CD4-positive, alpha-beta memory T cell (primary cell): Measurements from ENCODE around the gene FAM114A1. TPM values are rescaled to one million over a fixed set of nuclear protein-coding genes. Genes with fewer than 3 reads are reported as not detected.

Source experiments
- CTCF ChIA-PET: fragments of 350-600 bp; sonication (Branson Sonifier 250); formaldehyde crosslinking; loops from one replicate; lab custom pipeline; 2021; ENCODE audit warnings: inconsistent platforms; ENCODE audit not compliant: partially characterized antibody; lab: Charles Lee
- POLR2A ChIA-PET: fragments of 350-600 bp; sonication (Branson Sonifier 250); formaldehyde crosslinking; loops from one replicate; lab custom pipeline; 2021; ENCODE audit not compliant: partially characterized antibody; lab: Charles Lee
- DNase-seq, 5 donors: peaks; one replicate each; pipeline versions ENCODE4 v3.0.0 to v3.0.0-alpha.2; 2020 to 2022; ENCODE audit warnings: mixed read lengths in 1 of 5
- H3K27ac ChIP-seq: one replicate; pipeline ENCODE4 v1.7.0; 2013; ENCODE audit warnings: low read depth, low read length
- H3K27me3 ChIP-seq: 2 replicates; pipeline ENCODE4 v1.7.0; 2013; ENCODE audit warnings: mild to moderate bottlenecking, low read length, moderate library complexity; ENCODE audit not compliant: insufficient read depth
- H3K36me3 ChIP-seq: 2 replicates; pipeline ENCODE4 v1.7.0; 2013; ENCODE audit warnings: mild to moderate bottlenecking, low read length, moderate library complexity; ENCODE audit not compliant: insufficient read depth
- H3K4me1 ChIP-seq: 2 replicates; pipeline ENCODE4 v1.7.0; 2013; ENCODE audit warnings: mild to moderate bottlenecking, low read length, moderate library complexity; ENCODE audit not compliant: insufficient read depth
- H3K4me3 ChIP-seq, 2 donors: one replicate each; pipeline ENCODE4 v1.7.0; 2013; ENCODE audit warnings: low read length in 2 of 2, mild to moderate bottlenecking in 1 of 2
- H3K9me3 ChIP-seq, 2 donors: one replicate each; pipeline ENCODE4 v1.7.0; 2013; ENCODE audit warnings: low read length in 2 of 2, control low read depth in 1 of 2; ENCODE audit not compliant: control insufficient read depth in 1 of 2
- H3K27ac Mint-ChIP-seq, 7 donors: one replicate each; pipeline ENCODE4 v1.8.0; 2020 to 2021; ENCODE audit warnings: mixed read lengths in 7 of 7, mild to moderate bottlenecking in 6 of 7, inconsistent platforms in 3 of 7, moderate library complexity in 3 of 7
- H3K27me3 Mint-ChIP-seq, 2 donors: one replicate each; pipeline ENCODE4 v1.8.0; 2020 to 2021; ENCODE audit warnings: mixed read lengths in 2 of 2
- H3K36me3 Mint-ChIP-seq, 2 donors: one replicate each; pipeline ENCODE4 v1.8.0; 2020 to 2021; ENCODE audit warnings: mixed read lengths in 2 of 2, inconsistent platforms in 1 of 2, mild to moderate bottlenecking in 1 of 2
- H3K4me1 Mint-ChIP-seq, 4 donors: one replicate each; pipeline ENCODE4 v1.8.0; 2020 to 2021; ENCODE audit warnings: mixed read lengths in 4 of 4, mild to moderate bottlenecking in 1 of 4
- H3K4me3 Mint-ChIP-seq, 8 donors: one replicate each; pipeline ENCODE4 v1.8.0; 2020 to 2021; ENCODE audit warnings: mixed read lengths in 8 of 8, mild to moderate bottlenecking in 7 of 8, moderate library complexity in 6 of 8, inconsistent platforms in 3 of 8
- H3K9me3 Mint-ChIP-seq, 8 donors: one replicate each; pipeline ENCODE4 v1.8.0; 2020 to 2021; ENCODE audit warnings: mixed read lengths in 8 of 8, mild to moderate bottlenecking in 5 of 8, inconsistent platforms in 3 of 8, moderate library complexity in 1 of 8
- intact Hi-C: fragments of 100-400 bp; cut with micrococcal nuclease; formaldehyde crosslinking; loops from one replicate; pipeline ENCODE4 v1.15.1; 2023
- polyA plus RNA-seq, 2 donors: library from polyadenylated mRNA; unstranded; fragments of 300-500 nt; fragmentation: Illumina TruSeq; gene quantifications; one replicate each; pipeline ENCODE4 v1.2.3, GENCODE V29; 2021
- total RNA-seq, 2 experiments: library from RNA; stranded (reverse); gene quantifications; one replicate each; pipeline ENCODE4 v1.2.3, GENCODE V29; 2021

FAM114A1 gene
- total and polyA plus RNA-seq, 4 experiments from 2014 or later: 0.09 to 0.64 (median 0.44) TPM; not detected in 1

- no peaks in the 10 kb centered on the region for H3K4me1 ChIP-seq
- Mint-ChIP-seq H3K9me3 (peaks cover 0 to 6% (median 3%) of the 10 kb centered on the region in 8 donors), H3K36me3 (peaks cover 50 to 66% of the 10 kb centered on the region in 2 donors), H3K27ac (peak overlapping the region in 6 of 7 donors; percentile 29 to 94 (median 44)), H3K4me3 (peak overlapping the region in 1 of 8 donors; percentile 62), H3K27me3 (no peaks in the 10 kb centered on the region), H3K4me1 (peaks cover 0 to 5% (median 4%) of the 10 kb centered on the region in 4 donors)
- H3K27me3 ChIP-seq: no peaks in the 10 kb centered on the region
- peaks cover 17% of the 10 kb centered on the region for H3K36me3 ChIP-seq
- no peaks in the 10 kb centered on the region for H3K9me3 ChIP-seq
- ChIA-PET POLR2A (no interaction called here), CTCF (interaction anchor here (0.5 to 1.5 kb wide), 3 partner anchors 20 to 216 kb away, joined by 3 read pairs; no protein-coding TSS in a partner anchor)
- intact Hi-C loops: no loop called here
- no peak overlapping the region for H3K4me3 ChIP-seq
- H3K27ac ChIP-seq: no peak overlapping the region
- no peak for DNase-seq
Measured at GRCh38 chr4:38965866-38966265, 98.3 kb downstream of the FAM114A1 start.

DNA sequence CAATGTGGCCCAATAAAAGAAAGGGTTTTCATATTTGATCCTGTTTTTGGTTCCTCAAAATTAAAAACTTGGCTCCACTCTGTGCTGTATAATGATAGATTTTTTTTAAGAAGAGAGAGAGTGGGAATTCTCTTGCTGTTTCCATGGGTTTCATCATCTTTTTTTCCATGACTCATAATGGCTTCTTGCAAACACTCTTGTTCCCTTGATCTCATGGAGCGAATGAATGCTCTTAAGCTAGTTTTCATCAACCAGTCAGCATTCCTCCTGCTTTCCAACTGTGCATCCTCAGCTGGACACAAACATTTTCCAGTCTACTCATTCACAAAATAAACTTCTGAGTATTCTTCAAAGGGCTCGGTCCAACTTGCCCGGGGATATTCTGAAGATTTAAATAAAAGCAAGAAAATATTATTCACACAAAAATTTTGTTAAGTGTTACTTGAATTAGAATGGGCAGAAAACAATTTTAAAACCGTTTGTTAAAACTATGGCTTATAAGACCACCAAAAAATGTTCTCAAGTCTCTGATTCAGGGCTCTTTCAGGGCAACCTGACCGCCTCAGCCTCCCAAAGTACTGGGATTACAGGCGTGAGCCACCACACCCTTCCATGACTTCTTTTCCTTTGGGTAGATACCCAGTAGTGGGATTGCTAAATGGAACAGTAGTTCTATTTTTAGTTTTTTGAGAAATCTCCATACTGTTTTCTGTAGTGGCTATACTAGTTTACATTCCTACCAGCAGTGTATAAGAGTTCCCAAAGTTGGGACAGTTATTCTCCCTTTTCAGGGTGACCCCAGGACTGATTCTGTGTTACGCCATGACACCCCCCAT is 99.9 kb downstream of the FAM114A1 start:
- Mint-ChIP-seq H3K4me3 (no peak overlapping the region), H3K9me3 (no peaks in the 10 kb centered on the region), H3K4me1 (peaks cover 0 to 5% (median 4%) of the 10 kb centered on the region in 4 donors), H3K36me3 (peaks cover 55 to 74% of the 10 kb centered on the region in 2 donors), H3K27ac (peak overlapping the region in 6 of 7 donors; percentile 18 to 85 (median 54)), H3K27me3 (no peaks in the 10 kb centered on the region)
- Histone ChIP-seq H3K27ac (no peak overlapping the region), H3K4me3 (no peak overlapping the region), H3K9me3 (no peaks in the 10 kb centered on the region), H3K4me1 (no peaks in the 10 kb centered on the region), H3K36me3 (peaks cover 17% of the 10 kb centered on the region), H3K27me3 (no peaks in the 10 kb centered on the region)
- intact Hi-C loops: no loop called here
- ChIA-PET POLR2A (no interaction called here), CTCF (no interaction called here)
- DNase-seq: no peak

DNA sequence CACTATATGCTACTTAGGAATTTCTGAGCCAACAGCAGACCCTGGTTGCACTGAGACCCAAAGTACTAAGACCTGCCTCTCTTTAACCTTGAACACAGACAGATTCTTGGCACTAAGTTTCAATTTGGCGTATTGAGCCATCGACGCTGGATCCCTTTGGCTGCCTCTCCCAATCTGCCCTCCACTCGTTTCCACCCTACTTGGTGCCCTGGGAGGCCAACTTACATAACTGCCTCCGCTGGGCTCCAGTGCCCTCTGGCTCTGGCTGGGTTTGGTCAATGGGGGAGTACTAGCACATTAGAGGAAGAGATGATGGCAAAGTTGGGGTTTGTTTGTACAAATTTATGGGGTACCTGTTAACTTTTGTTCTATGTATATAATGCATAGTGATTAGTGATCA is 101.1 kb downstream of the FAM114A1 start:
- Mint-ChIP-seq H3K27ac (peak overlapping the region in 1 of 7 donors; percentile 59), H3K36me3 (peaks cover 55 to 69% of the 10 kb centered on the region in 2 donors)
- CTCF ChIA-PET: no interaction called here

GRCh38 chr4:38976308-38976707 is 108.7 kb downstream of the FAM114A1 start:
- Mint-ChIP-seq H3K4me3 (no peak overlapping the region), H3K27ac (peak overlapping the region in 1 of 7 donors; percentile 56), H3K36me3 (peaks cover 24 to 25% of the 10 kb centered on the region in 2 donors), H3K9me3 (no peaks in the 10 kb centered on the region), H3K4me1 (peaks cover 2 to 11% (median 5%) of the 10 kb centered on the region in 4 donors), H3K27me3 (no peaks in the 10 kb centered on the region)
- CTCF ChIA-PET: interaction anchor here (1.4 to 1.6 kb wide), 2 partner anchors 9 kb away, joined by 4 read pairs; no protein-coding TSS in a partner anchor
- POLR2A ChIA-PET: no interaction called here
- no peak overlapping the region for H3K27ac ChIP-seq
- H3K4me1 ChIP-seq: no peaks in the 10 kb centered on the region
- intact Hi-C loops: no loop called here
- H3K4me3 ChIP-seq: no peak overlapping the region
- H3K36me3 ChIP-seq: no peaks in the 10 kb centered on the region
- no peak for DNase-seq
- H3K9me3 ChIP-seq: no peaks in the 10 kb centered on the region
- no peaks in the 10 kb centered on the region for H3K27me3 ChIP-seq

More for the DNA sequence above, 101.1 kb downstream of the FAM114A1 start:
- Mint-ChIP-seq H3K4me3 (no peak overlapping the region), H3K9me3 (no peaks in the 10 kb centered on the region), H3K27me3 (no peaks in the 10 kb centered on the region), H3K4me1 (peaks cover 0 to 5% (median 4%) of the 10 kb centered on the region in 4 donors)
- Histone ChIP-seq H3K9me3 (no peaks in the 10 kb centered on the region), H3K36me3 (peaks cover 17% of the 10 kb centered on the region), H3K4me3 (no peak overlapping the region), H3K4me1 (no peaks in the 10 kb centered on the region), H3K27me3 (no peaks in the 10 kb centered on the region), H3K27ac (no peak overlapping the region)
- POLR2A ChIA-PET: no interaction called here
- no peak for DNase-seq
- intact Hi-C loops: no loop called here

DNA sequence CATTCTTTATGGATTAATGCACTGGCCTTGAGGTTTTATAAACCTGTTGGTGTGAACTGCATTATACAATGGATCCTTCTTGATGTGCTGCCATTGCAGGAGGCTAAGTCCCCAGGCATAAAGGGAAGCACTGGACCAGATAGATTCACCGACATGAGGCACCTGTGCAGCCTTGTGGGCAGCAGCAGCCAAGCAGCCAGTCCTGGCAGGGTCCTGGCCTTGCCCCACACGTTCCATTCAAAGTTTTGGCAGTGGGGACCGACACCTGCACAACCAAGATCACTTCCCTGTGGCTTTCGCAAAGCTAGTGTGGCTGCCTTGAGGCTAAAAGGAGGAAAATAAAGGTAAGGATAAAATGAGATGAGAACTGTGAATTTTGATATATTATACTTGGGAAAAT is 111.5 kb downstream of the FAM114A1 start:
- Histone ChIP-seq H3K36me3 (peaks cover 6% of the 10 kb centered on the region), H3K4me1 (no peaks in the 10 kb centered on the region), H3K4me3 (no peak overlapping the region), H3K27me3 (no peaks in the 10 kb centered on the region), H3K27ac (no peak overlapping the region), H3K9me3 (no peaks in the 10 kb centered on the region)
- CTCF ChIA-PET: interaction anchor here (1.0 kb wide), 1 partner anchor 67 kb away, joined by 3 read pairs; no protein-coding TSS in a partner anchor
- H3K36me3 Mint-ChIP-seq: peaks cover 36 to 45% of the 10 kb centered on the region in 2 donors
- H3K27ac Mint-ChIP-seq: peak overlapping the region in 1 of 7 donors; percentile 19
- H3K4me1 Mint-ChIP-seq: peaks cover 9 to 19% (median 15%) of the 10 kb centered on the region in 4 donors
- H3K27me3 Mint-ChIP-seq: no peaks in the 10 kb centered on the region
- no peaks in the 10 kb centered on the region for H3K9me3 Mint-ChIP-seq
- intact Hi-C loops: no loop called here
- DNase-seq: no peak
- H3K4me3 Mint-ChIP-seq: no peak overlapping the region
- POLR2A ChIA-PET: no interaction called here

GRCh38 chr4:38979511-38980230 is 112.1 kb downstream of the FAM114A1 start:
- CTCF ChIA-PET: interaction anchor here (1.0 kb wide), 1 partner anchor 66 kb away, joined by 3 read pairs; no protein-coding TSS in a partner anchor
- no peak overlapping the region for H3K4me3 ChIP-seq
- Mint-ChIP-seq H3K36me3 (peaks cover 40 to 49% of the 10 kb centered on the region in 2 donors), H3K4me3 (no peak overlapping the region), H3K9me3 (no peaks in the 10 kb centered on the region), H3K27ac (peak overlapping the region in 1 of 7 donors; percentile 4), H3K4me1 (peaks cover 14 to 23% (median 20%) of the 10 kb centered on the region in 4 donors), H3K27me3 (no peaks in the 10 kb centered on the region)
- no peaks in the 10 kb centered on the region for H3K9me3 ChIP-seq
- no peaks in the 10 kb centered on the region for H3K27me3 ChIP-seq
- peaks cover 6% of the 10 kb centered on the region for H3K36me3 ChIP-seq
- no peak overlapping the region for H3K27ac ChIP-seq
- POLR2A ChIA-PET: no interaction called here
- no peak for DNase-seq
- peaks cover 5% of the 10 kb centered on the region for H3K4me1 ChIP-seq
- intact Hi-C loops: loop anchor here (5.0 kb wide), 1 partner anchor 32 kb away; no protein-coding TSS in a partner anchor
